ENCODE results near the gene EPB41L4B. TPM values are rescaled to one million over a fixed set of nuclear protein-coding genes. Genes with fewer than 3 reads are reported as not detected.

The EPB41L4B gene
- polyA plus RNA-seq, 1 donor from 2014 or later = 4.1 TPM

DNA sequence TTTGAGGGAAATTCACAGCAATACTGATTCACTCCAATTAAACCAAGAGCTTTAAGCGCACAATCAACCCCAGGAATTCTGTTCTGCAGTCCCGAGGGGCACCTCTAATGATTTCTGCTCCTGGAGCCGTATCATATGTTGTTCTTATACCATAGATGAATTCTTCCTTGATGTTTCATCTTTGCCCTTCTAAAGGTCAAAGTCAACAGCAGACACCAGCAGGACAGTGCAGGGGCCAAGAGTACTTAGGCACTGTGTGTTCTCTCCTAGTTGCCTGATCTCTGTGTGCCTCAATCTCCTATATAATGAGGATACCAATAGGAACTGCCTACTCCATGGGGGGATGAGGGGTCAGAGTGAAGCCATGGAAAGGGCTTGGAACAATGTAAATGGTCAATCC, 16.5 kb downstream of the EPB41L4B start:
- no peaks in the 10 kb centered on the region for H4K20me1 ChIP-seq (ENCODE audit: insufficient read depth)
- H3K9me2 ChIP-seq (ENCODE audit: insufficient read depth, low read length) = no peaks in the 10 kb centered on the region

GRCh38 chr9:109303900-109304299, 17.0 kb downstream of the EPB41L4B start:
- no peak overlapping the region for H2AFZ ChIP-seq (ENCODE audit: low read depth, low read length)
- H3K79me2 ChIP-seq (replicated peaks; ENCODE audit: insufficient read depth, low read length) = no peaks in the 10 kb centered on the region
- H3K4me3 ChIP-seq (ENCODE audit: low read length) = no peak overlapping the region
- H3K4me2 ChIP-seq (ENCODE audit: low read length) = no peak overlapping the region
- no peak for TF ChIP-seq EP300 (conservative IDR thresholded peaks at IDR 0.05; ENCODE audit: poor library complexity, severe bottlenecking)
- no peak for TF ChIP-seq POLR2AphosphoS5 (IDR thresholded peaks at IDR 0.05)
- TF ChIP-seq RAD21 (conservative IDR thresholded peaks at IDR 0.05) = no peak
- TF ChIP-seq SMC3 (conservative IDR thresholded peaks at IDR 0.05; ENCODE audit: poor library complexity) = no peak
- TF ChIP-seq MXI1 (conservative IDR thresholded peaks at IDR 0.05; ENCODE audit: poor library complexity, severe bottlenecking) = no peak
- TF ChIP-seq CTCF (IDR thresholded peaks at IDR 0.05; ENCODE audit: poor library complexity, severe bottlenecking) = no peak
- no peak for TF ChIP-seq EZH2 (IDR thresholded peaks at IDR 0.05; ENCODE audit: borderline replicate concordance, insufficient read depth, low read length, poor library complexity, severe bottlenecking)
- no peak for TF ChIP-seq TAF1 (IDR thresholded peaks at IDR 0.05; ENCODE audit: low read depth)
- TF ChIP-seq, protein P1, sequence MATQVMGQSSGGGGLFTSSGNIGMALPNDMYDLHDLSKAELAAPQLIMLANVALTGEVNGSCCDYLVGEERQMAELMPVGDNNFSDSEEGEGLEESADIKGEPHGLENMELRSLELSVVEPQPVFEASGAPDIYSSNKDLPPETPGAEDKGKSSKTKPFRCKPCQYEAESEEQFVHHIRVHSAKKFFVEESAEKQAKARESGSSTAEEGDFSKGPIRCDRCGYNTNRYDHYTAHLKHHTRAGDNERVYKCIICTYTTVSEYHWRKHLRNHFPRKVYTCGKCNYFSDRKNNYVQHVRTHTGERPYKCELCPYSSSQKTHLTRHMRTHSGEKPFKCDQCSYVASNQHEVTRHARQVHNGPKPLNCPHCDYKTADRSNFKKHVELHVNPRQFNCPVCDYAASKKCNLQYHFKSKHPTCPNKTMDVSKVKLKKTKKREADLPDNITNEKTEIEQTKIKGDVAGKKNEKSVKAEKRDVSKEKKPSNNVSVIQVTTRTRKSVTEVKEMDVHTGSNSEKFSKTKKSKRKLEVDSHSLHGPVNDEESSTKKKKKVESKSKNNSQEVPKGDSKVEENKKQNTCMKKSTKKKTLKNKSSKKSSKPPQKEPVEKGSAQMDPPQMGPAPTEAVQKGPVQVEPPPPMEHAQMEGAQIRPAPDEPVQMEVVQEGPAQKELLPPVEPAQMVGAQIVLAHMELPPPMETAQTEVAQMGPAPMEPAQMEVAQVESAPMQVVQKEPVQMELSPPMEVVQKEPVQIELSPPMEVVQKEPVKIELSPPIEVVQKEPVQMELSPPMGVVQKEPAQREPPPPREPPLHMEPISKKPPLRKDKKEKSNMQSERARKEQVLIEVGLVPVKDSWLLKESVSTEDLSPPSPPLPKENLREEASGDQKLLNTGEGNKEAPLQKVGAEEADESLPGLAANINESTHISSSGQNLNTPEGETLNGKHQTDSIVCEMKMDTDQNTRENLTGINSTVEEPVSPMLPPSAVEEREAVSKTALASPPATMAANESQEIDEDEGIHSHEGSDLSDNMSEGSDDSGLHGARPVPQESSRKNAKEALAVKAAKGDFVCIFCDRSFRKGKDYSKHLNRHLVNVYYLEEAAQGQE (IDR thresholded peaks at IDR 0.05; ENCODE audit: borderline replicate concordance) = no peak
- no peaks in the 10 kb centered on the region for H3K9me2 ChIP-seq (ENCODE audit: insufficient read depth, low read length)
- H3K36me3 ChIP-seq (ENCODE audit: insufficient read depth, low read length) = no peaks in the 10 kb centered on the region
- H3K9ac ChIP-seq (ENCODE audit: low read length) = no peak overlapping the region
- H3F3A ChIP-seq (ENCODE audit: insufficient read depth, low read length, poor library complexity, severe bottlenecking) = no peaks in the 10 kb centered on the region
- H4K20me1 ChIP-seq (ENCODE audit: insufficient read depth) = no peaks in the 10 kb centered on the region
- H3K9me3 ChIP-seq (ENCODE audit: low read length) = no peaks in the 10 kb centered on the region
- H3K27ac ChIP-seq (ENCODE audit: low read length) = no peak overlapping the region
- no peaks in the 10 kb centered on the region for H3K27me3 ChIP-seq (ENCODE audit: insufficient read depth, low read depth, low read length)

More for the DNA sequence above, 16.5 kb downstream of the EPB41L4B start:
- H3K79me2 ChIP-seq (replicated peaks; ENCODE audit: insufficient read depth, low read length) = no peaks in the 10 kb centered on the region
- H3F3A ChIP-seq (ENCODE audit: insufficient read depth, low read length, poor library complexity, severe bottlenecking) = no peaks in the 10 kb centered on the region
- H3K36me3 ChIP-seq (ENCODE audit: insufficient read depth, low read length) = no peaks in the 10 kb centered on the region
- no peak overlapping the region for H3K4me3 ChIP-seq (ENCODE audit: low read length)
- no peak overlapping the region for H3K4me2 ChIP-seq (ENCODE audit: low read length)
- H3K27me3 ChIP-seq (ENCODE audit: insufficient read depth, low read depth, low read length) = no peaks in the 10 kb centered on the region
- no peak overlapping the region for H2AFZ ChIP-seq (ENCODE audit: low read depth, low read length)
- no peak overlapping the region for H3K9ac ChIP-seq (ENCODE audit: low read length)
- no peak for TF ChIP-seq CTCF (IDR thresholded peaks at IDR 0.05; ENCODE audit: poor library complexity, severe bottlenecking)
- TF ChIP-seq POLR2AphosphoS5 (IDR thresholded peaks at IDR 0.05) = no peak
- no peak for TF ChIP-seq EZH2 (IDR thresholded peaks at IDR 0.05; ENCODE audit: borderline replicate concordance, insufficient read depth, low read length, poor library complexity, severe bottlenecking)
- TF ChIP-seq SMC3 (conservative IDR thresholded peaks at IDR 0.05; ENCODE audit: poor library complexity) = no peak
- TF ChIP-seq, protein P1 (IDR thresholded peaks at IDR 0.05; ENCODE audit: borderline replicate concordance) = no peak
- TF ChIP-seq RAD21 (conservative IDR thresholded peaks at IDR 0.05) = no peak
- TF ChIP-seq MXI1 (conservative IDR thresholded peaks at IDR 0.05; ENCODE audit: poor library complexity, severe bottlenecking) = no peak
- no peak for TF ChIP-seq TAF1 (IDR thresholded peaks at IDR 0.05; ENCODE audit: low read depth)
- TF ChIP-seq EP300 (conservative IDR thresholded peaks at IDR 0.05; ENCODE audit: poor library complexity, severe bottlenecking) = no peak
- H3K27ac ChIP-seq (ENCODE audit: low read length) = no peak overlapping the region
- no peaks in the 10 kb centered on the region for H3K9me3 ChIP-seq (ENCODE audit: low read length)

All from neural cell (in vitro differentiated cells).